GM19328 (cell line): ENCODE measurements around the gene MSH3.
"Not testable (repeated sequence)": the region's sequence is repeated elsewhere in the genome, so short reads cannot be mapped to it uniquely, and the experiment has no call there.

Experiments used
- ATAC-seq: cut with Tn5 transposase; IDR thresholded peaks from one replicate; pipeline ENCODE4 v1.9.1; 2021; ENCODE audit warnings: mild to moderate bottlenecking, moderate library complexity; ENCODE audit not compliant: unreplicated experiment

Gene MSH3

DNA sequence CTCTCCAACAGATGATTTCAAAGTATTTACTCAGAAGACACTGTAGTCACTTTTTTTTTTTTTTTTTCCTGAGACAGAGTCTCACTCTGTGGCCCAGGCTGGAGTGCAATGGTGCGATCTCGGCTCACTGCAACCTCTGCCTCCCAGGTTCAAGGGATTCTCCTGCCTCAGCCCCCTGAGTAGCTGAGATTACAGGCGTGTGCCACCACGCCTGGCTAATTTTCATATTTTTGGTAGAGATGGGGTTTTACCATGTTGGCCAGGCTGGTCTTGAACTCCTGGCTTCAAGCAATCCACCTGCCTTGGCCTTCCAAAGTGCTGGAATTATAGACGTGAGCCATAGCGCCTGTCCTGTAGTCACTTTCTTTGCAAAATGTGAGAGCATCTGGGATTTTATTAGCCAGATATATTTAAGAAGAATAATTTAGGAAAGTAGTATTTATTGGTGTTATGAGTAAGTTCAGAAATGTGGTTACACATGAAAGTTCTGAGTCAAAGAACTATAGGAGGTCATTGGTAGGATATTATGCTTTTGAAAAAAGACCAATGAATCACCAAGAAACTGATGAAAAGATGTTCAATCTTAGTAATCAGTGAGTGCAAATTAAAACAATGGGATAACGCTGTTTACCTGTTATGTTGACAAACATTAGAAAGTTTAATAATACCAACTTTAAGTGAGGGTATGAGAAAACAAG is 135.0 kb downstream of the MSH3 start:
- ATAC-seq = not testable (repeated sequence)

GRCh38 chr5:80790698-80791097 is 136.2 kb downstream of the MSH3 start:
- ATAC-seq = no peak

DNA sequence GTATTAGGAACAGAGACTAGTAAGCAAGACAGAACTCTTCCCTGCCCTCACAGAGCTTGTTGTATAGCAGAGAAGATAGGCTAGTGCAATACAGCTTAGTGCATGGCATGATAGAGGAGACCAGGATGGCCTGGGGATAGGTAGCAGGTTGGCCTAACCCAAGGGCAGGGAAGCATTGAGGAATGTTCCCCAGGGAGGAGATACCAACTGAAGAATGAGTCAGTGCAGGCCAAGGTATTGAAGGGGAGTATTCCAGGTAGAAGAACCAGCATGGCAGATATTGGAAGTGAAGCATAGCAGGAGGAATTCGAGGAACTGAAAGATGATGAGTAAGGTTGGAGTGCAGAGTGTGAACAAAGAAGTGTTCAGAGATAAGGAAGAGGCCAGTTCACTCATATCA is 138.9 kb downstream of the MSH3 start:
- ATAC-seq = no peak

DNA sequence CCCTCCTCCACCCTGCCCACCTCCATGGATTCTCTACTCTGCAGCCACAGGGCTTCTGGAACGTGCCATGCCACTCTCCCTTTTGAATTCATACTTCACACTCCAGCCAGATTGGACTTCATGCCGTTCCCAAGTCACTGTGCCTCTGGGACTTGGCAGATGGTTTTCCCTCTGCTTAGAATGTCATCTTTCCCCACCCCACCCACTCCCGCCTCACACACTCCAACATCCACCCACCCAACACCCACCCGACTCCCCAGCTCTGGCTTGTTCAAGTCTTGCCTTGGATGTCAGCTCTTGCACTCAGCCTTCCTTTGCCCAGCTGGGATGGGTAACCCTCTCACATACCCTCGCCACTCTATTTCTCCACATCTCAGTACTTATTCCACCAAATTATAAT is 142.4 kb downstream of the MSH3 start:
- ATAC-seq = no peak

- ATAC-seq = no peak
These were observed 143.1 kb downstream of the MSH3 start for GRCh38 chr5:80797428-80798024.

GRCh38 chr5:80798166-80798565 is 143.7 kb downstream of the MSH3 start:
- ATAC-seq = no peak

DNA sequence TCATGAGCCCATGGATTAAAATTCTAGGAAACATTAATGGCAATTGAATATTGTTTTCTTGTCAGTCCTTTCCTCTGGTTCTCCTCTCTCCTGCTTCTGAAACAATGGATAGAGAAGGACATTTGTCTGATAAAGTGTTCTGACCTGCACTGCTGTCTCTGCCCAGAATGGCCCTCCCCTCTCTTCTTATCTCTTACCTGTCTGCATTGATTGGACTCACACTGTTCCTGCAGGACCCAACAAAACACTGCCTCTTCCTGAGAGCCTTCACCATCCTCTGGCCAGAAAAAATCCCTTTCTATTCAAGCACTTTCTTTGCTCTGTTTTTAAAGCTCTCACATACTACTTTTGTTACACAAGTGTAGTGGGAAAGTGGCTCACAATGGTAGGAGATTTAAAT is 144.2 kb downstream of the MSH3 start:
- ATAC-seq = no peak

- ATAC-seq = no peak
These were observed 144.6 kb downstream of the MSH3 start for GRCh38 chr5:80799041-80799440.

GRCh38 chr5:80799573-80799972 is 145.1 kb downstream of the MSH3 start:
- no peak for ATAC-seq

DNA sequence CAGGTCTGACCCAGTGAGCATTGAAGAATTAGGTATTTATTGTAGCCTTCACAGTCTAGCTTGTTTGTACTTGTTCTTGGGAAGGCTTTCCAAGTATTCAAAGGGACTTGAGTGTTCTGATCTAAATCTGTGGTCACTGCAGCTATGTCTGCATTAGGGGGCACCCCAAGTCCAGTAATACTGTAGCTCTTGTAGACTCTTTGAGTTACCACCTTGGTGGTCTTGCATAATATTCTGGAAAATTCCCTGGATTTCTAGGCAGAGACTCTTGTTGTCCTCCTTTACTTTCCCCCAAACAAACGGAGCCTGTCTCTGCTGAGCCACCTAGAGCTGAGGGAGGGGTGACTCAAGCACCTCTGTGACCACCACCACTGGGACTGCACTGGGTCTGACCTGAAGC is 149.9 kb downstream of the MSH3 start:
- ATAC-seq = no peak

GRCh38 chr5:80805038-80805437 is 150.6 kb downstream of the MSH3 start:
- ATAC-seq = no peak

DNA sequence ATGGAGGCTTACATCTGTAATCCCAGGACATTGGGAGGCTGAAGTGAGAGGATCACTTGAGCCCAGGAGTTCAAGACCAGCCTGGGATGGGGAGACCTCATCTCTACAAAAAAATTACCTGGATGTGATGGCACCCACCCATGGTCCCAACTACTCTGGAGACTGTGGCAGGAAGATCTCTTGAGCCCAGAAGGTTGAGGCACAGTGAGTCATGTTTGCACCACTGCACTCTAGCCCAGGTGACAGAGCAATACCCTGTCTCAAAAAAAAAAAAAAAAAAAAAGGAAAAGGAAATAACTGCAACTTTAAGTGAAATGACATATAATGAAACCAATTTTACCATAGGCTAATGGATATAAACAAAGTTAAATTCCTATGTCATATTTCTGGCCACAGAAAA is 152.5 kb downstream of the MSH3 start:
- ATAC-seq = no peak

- no peak for ATAC-seq
These were observed 155.0 kb downstream of the MSH3 start for GRCh38 chr5:80809451-80809850.

DNA sequence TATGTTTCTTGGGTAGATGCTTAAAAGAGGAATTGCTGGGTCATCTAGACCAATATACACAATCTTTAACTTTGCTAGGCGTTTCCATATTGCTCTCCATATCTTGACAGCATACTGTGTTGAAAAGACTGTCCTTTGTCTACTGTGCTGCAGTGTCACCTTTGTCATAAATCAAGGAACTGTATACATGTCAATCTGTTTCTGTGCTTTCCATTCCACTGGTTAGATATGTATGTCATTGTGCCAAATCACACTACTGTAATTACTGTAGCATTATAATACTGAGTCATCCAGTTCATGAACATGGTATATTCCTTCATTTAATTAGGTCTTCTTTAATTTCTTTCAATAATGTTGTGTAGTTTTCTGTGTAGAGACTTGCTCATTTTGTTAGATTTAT is 156.0 kb downstream of the MSH3 start:
- no peak for ATAC-seq

GRCh38 chr5:80816590-80816989 is 162.1 kb downstream of the MSH3 start:
- ATAC-seq = no peak

DNA sequence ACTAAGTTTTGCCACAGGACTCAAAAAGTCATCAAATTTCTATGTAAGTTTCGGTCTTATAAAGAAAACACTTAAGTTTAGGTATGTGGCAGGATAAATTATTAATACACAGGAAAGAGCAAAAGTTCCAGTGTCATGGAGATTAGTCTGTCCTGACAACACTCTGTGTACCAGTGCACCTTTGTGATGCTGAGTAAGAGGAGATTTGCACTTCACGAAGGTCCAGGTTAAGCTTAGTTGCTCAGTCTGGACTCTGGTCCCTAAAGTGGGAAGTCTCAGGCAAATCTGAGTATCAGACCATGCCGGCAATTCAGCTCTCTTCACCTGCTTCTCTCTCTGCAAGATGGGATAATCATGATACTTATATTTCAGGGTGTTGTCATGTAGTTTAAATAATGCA is 166.2 kb downstream of the MSH3 start:
- ATAC-seq = no peak

DNA sequence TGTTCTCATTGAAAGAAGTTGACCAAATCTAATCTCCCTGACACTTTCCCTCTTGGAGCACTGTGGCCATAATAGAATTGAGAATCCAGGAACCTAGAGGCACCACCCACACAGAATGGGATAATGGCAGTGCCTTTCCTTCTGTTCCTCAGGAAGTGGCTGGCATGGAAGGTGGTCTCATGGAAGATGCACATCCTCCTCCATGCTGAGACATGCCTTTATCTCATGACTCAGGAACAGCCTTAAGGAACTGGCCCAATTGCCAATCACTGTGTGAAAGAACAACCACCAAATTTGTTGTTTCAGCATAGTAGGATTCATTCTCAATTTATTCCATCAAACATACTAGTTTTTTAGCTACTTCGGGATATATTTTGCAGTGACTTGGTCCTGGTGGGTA is 168.2 kb downstream of the MSH3 start:
- ATAC-seq = no peak

DNA sequence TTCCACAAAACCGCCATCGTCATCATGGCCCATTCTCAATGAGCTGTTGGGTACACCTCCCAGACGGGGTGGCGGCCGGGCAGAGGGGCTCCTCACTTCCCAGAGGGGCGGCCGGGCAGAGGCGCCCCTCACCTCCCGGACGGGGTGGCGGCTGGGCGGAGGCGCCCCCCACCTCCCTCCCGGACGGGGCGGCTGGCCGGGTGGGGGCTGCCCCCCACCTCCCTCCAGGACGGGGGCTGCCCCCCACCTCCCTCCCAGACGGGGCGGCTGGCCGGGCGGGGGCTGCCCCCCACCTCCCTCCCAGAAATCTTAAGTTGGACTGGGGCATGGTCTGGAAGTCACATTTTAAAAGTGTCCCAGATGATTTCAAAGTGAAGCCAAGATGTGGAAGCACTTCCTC is 169.7 kb downstream of the MSH3 start:
- not testable (repeated sequence) for ATAC-seq

GRCh38 chr5:80825786-80826460 is 171.5 kb downstream of the MSH3 start:
- no peak for ATAC-seq

DNA sequence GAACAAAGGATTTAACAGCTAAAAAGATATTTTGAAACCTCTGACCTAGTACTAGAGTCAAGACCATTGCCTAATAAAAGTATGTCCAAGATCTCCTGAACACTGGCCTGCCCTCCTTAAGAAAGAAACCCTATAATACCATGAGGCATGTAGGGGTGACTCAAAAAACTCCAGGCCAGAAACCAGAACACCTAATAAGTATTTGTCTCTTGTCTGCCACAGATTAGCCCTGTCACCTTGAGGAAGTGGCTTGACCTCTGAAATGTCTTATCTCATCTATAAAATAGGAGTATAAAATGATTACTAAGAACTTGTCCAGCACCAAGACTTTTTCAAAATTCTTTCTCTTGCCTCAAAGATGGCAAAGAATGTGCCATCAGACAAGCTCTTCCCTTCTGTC is 180.3 kb downstream of the MSH3 start:
- ATAC-seq = no peak

GRCh38 chr5:80835128-80835527 is 180.7 kb downstream of the MSH3 start:
- no peak for ATAC-seq

DNA sequence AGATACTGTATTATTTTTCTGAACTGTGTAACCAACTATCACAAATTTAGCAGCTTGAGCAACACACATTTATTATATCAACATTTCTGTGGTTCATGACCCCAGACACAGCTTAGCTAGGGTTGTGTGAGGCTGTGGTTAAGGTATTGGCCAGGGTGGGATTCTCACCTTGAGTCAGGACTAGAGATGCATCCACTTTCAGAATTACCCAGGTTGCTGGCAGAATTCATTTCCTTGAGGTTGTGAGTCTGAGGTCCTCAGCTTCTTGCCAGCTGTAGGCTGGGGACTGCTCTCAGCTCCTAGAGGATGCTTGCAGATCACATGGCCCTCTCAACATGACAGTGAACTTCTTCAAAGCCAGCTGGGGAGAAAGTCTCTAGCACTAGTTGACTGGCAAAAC is 183.2 kb downstream of the MSH3 start:
- ATAC-seq = peak; percentile 65
